Bronchial epithelial cell (primary cell): ENCODE data around the gene KRT73. TPM values are rescaled to one million over a fixed set of nuclear protein-coding genes. Genes with fewer than 3 reads are reported as not detected.

ENCODE experiments used
- DNase-seq: peaks from one replicate; pipeline ENCODE4 v3.0.0-alpha.2; 2010; ENCODE audit warnings: low read depth
- FAIRE-seq: peaks from 2 replicates; lab custom pipeline; 2011; peaks lifted over from hg19 to GRCh38; lab: Jason Lieb, UNC
- H3K27me3 ChIP-seq: 2 replicates; pipeline ENCODE4 v1.5.1; 2011; ENCODE audit warnings: low read length; ENCODE audit not compliant: control insufficient read depth, insufficient read depth
- H3K36me3 ChIP-seq: 2 replicates; pipeline ENCODE4 v1.5.1; 2011; ENCODE audit warnings: low read length; ENCODE audit not compliant: control insufficient read depth, insufficient read depth
- H3K4me3 ChIP-seq: 2 replicates; pipeline ENCODE4 v1.5.1; 2011; ENCODE audit warnings: mild to moderate bottlenecking, low read depth, low read length, control low read depth
- CTCF ChIP-seq: IDR thresholded peaks from 2 replicates; pipeline ENCODE4 v1.5.1; 2011; ENCODE audit warnings: mild to moderate bottlenecking, moderate library complexity, low read length, control low read depth, inconsistent platforms; ENCODE audit not compliant: insufficient read depth, severe bottlenecking
- total RNA-seq: library from RNA; depleted of rRNA; stranded (reverse); fragments of >200 nt; gene quantifications from 2 replicates; pipeline ENCODE4 v1.2.1, GENCODE V29; 2014

The KRT73 gene
- total RNA-seq, 1 donor from 2014 or later = not detected

DNA sequence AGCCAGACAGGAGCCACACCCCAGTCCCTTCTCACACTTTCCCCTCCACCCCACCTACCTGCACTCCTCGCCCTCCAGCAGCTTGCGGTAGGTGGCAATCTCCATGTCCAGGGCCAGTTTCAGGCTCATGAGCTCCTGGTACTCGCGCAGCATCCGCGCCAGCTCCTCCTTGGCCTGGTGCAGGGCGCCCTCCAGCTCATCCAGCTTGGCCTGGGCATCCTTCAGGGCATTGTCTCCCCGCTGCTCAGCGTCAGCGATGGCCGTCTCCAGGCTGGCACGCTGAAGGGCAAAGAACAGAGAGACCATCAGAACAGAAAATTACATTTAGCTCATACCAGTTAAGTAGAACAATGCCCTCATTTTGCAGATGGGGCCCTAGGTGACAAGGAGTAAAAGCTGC is 50.2 kb downstream of the KRT73 start:
- TF ChIP-seq CTCF = no peak
- DNase-seq (no peak), FAIRE-seq (no peak)
- no peaks in the 10 kb centered on the region for H3K36me3 ChIP-seq
- peaks cover 3% of the 10 kb centered on the region for H3K27me3 ChIP-seq
- H3K4me3 ChIP-seq = no peak overlapping the region

- FAIRE-seq = peak; percentile 83
- no peak for DNase-seq
- H3K4me3 ChIP-seq = no peak overlapping the region
- peaks cover 3% of the 10 kb centered on the region for H3K27me3 ChIP-seq
- H3K36me3 ChIP-seq = no peaks in the 10 kb centered on the region
- TF ChIP-seq CTCF = no peak
These were observed 51.5 kb downstream of the KRT73 start for GRCh38 chr12:52566847-52567291.

GRCh38 chr12:52564582-52564981 is 53.8 kb downstream of the KRT73 start:
- Histone ChIP-seq H3K27me3 (peaks cover 3% of the 10 kb centered on the region), H3K4me3 (no peak overlapping the region), H3K36me3 (no peaks in the 10 kb centered on the region)
- DNase-seq (no peak), FAIRE-seq (peak; percentile 86)
- TF ChIP-seq CTCF = no peak

GRCh38 chr12:52561880-52562449 is 56.4 kb downstream of the KRT73 start:
- no peak for FAIRE-seq

DNA sequence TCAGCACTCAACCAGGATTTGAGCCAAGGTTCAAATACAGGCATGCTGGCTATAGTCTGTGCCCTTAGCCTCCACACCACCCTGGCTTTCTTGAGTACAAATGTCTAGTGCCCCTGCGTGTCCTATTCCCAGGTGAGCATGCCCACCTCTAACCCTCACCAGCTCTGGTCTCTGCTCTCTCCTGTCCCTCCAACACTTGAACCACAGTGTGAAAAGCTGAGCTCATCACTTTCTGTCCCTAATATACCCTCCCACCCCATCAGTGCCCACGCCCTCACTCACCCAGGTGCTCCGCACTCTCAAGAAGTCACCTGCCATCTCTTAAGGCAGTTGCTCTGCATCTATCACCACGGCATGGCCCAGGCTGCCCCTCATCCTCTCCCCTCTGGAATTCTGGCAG is 58.4 kb downstream of the KRT73 start:
- no peak for DNase-seq
- FAIRE-seq = no peak
- no peak for TF ChIP-seq CTCF
- Histone ChIP-seq H3K27me3 (peaks cover 3% of the 10 kb centered on the region), H3K4me3 (no peak overlapping the region), H3K36me3 (no peaks in the 10 kb centered on the region)

More at GRCh38 chr12:52561880-52562449, 56.4 kb downstream of the KRT73 start:
- no peak for DNase-seq
- no peaks in the 10 kb centered on the region for H3K36me3 ChIP-seq
- peaks cover 3% of the 10 kb centered on the region for H3K27me3 ChIP-seq
- no peak overlapping the region for H3K4me3 ChIP-seq
- peak; percentile 48 for TF ChIP-seq CTCF
